Activated gamma-delta T cell (primary cell): ENCODE data around the gene ING4.

ENCODE experiments used
- DNase-seq: peaks from one replicate; lab custom pipeline; 2025; lab: John Stamatoyannopoulos, UW

Gene ING4

DNA sequence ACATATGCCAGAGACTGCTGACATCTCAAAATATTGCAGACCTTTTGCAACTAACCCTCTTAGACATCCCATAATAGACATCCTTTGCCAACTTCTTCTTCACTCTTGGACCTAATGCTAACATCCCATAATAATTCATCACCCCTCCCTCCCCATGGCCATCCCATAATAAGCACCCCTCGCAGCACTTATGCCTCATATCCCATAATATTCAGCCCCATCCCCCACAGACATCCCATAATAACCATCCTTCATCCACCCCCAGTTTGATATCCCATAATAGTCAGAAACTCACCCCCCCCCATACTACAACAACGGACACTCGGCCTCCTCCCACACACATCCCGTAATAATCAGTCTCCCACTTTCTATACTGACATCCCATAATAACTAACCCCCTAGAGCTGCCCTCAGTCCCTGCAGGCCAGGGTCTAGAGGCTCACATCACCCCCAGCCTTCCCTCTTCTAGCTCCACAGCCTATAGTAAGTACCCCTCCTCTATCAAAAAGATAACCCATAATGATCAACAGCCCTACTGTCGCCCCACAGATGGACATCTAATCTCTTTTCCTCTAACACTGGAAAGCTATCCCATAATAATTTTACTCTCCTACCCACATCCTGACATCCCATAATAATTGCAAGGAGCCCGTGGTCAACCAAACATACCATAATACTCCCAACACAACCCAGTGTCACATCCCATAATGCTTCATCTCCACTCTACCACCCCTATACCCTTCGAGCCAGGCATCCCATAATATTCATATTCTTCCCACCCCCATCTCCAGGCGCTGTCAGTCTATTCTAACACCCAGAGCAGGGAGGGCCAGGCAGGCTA is 54.9 kb downstream of the ING4 start:
- DNase-seq: no peak

DNA sequence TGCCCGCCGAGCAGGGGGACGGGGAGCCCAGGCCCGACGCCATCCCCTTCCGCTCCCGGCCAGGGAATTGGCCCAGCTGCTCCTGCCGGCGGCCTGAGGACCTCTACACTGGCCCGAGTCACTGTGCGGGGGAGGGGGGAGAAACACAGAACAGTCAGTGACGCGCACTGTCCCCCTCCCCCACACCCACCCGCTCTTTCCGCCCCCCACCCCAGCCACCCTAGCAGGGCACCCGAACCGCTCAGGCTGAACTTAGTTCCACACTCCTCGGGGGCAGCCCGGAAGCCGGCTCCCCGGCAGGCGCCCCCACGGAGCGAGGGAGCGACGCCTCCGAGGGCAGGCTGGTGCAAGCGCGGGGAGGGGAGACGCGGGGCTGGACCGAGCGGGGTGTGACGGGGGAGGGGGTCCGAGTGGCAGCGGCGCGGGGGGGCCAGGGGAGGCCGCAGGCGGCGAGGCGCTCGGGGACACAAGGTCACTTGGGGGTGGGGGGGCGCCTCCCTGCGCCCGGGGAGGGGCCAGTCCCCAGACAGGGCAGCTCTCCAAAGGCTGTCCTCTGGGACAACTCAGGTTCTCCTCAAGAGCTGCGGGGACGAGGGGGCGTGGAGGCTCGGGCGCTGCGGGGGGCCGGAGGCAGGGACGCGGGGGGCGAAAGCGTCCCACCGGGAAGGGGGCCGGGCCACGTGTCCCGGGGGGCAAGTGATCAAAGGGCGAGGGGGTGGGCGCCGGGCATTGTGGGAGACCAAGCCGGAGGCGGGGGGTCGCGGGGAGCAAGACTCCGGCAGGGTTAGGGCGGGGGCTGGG is 56.4 kb downstream of the ING4 start:
- DNase-seq: peak; percentile 48

DNA sequence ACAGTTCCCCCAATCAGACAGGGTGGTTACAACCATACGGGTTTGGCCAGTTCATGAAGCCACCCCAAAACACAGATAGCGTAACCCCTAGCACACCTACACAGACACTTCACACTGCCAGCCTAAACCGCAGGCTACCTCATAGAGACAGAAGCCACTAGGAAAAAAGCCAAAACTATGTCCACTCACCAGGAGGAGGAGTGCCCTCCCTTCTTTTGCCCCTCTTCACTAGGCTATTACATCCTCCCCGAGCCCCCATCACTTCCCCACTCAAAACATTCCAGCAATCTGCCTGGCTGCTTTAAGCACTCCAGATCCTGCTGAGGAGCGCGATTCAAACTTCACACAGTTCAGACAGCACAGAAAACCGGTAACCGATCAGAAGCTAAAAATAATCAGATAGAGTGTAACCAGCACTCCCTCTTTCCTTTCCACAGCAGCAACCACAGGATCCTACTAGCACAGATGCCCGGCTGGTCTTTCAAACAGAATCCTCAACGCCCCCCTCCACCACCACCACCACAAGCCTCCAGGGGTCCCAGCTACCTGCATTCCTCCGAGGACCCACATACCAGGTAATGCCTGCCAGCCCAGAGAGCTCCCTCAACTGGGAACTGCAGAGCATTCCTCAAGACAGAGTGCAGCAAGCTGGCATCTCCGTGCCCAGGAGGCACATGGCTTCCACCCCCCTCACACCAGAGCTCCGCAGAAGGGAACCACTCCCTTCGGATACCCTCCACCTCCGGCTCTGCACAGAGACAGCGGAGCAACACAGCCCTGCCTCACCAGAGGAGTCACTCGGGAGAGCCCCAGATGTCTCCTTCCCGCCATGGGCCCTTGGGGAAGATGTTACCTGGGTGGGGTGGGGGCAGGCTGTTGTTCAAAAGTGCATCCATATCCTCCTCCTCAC is 57.2 kb downstream of the ING4 start:
- DNase-seq: no peak

DNA sequence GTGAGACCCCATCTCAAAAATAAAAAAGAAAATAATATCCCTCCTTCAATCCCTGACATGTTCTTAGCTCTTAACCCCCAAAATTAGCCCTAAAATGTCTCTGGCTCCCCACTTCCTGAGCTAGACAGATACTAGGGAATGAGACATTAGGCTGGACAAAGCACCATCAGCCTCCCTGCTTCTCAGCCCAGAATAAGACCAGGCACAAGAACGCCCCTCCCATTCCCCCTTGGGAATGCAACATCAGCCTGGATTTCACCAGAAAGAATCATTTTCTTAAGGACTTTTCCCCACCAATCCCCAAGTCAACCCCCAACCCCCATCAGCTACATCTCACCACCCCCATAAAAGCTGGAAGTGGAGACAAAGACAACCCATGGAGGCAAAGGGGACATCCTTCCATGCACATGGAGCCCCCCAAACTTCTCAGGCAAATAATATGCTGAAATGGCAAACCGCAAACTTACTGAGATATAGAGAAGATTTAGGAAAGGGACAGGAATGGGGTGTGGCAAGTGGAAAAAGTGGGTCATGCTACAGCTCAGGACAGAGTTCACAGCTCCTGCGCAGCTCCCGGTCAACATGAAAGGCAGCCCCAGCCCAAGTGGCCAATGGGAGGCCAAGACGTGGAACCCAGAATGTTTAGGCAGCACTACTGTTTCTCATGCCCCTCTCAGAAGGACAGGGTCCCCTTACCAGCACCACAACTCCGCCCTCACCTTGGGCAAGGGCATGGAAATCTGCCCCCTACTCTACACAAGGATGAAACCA is 58.5 kb downstream of the ING4 start:
- no peak for DNase-seq

DNA sequence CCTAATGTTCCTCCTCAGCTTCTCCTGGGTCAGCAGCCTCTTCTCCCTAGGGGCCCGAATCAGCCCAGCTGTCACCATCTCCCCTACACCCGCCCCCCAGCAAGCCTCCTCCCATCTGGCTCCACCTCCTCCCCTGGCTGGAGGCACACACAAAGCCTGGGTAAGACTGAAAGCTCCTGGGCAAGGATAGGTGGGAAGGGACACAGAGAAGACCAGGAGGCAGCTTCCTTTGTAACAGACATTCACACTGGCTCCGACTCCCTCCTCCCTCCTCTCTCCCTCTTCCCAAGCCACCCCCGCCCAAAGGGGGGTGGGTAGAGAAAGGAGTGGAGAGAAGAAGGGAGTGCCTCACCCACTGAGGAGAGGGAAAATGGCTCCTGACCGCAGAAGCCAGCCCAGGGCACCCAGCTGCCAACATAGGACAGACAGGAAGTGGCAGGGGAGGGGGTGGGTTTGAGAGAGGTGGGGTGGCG is 59.8 kb downstream of the ING4 start:
- no peak for DNase-seq

DNA sequence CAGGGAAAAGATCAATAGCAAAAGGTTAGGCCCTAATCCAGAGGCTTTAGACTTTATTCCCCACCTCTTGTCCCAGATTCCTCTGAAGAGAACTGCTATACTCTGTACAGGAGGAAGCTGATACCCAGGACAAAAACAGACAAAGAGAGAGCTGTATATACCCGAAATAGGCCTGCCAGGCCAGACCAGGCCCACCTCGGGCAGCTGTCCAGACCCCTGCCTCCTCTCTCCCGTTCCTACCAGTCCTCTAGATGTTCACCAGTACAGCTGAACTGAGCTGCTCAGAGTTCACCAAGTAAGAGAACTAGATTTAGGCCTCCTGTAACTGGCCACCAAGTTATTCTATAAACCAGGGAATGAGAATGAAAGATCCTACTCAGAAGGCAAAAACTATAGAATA is 60.4 kb downstream of the ING4 start:
- no peak for DNase-seq
